GM18909 (cell line): ENCODE measurements around the gene MC3R.
"Not testable (repeated sequence)": the region's sequence is repeated elsewhere in the genome, so short reads cannot be mapped to it uniquely, and the experiment has no call there.

Source experiments
- ATAC-seq: cut with Tn5 transposase; IDR thresholded peaks from one replicate; pipeline ENCODE4 v1.9.1; 2021; ENCODE audit warnings: mild to moderate bottlenecking; ENCODE audit not compliant: unreplicated experiment, poor library complexity

MC3R gene

DNA sequence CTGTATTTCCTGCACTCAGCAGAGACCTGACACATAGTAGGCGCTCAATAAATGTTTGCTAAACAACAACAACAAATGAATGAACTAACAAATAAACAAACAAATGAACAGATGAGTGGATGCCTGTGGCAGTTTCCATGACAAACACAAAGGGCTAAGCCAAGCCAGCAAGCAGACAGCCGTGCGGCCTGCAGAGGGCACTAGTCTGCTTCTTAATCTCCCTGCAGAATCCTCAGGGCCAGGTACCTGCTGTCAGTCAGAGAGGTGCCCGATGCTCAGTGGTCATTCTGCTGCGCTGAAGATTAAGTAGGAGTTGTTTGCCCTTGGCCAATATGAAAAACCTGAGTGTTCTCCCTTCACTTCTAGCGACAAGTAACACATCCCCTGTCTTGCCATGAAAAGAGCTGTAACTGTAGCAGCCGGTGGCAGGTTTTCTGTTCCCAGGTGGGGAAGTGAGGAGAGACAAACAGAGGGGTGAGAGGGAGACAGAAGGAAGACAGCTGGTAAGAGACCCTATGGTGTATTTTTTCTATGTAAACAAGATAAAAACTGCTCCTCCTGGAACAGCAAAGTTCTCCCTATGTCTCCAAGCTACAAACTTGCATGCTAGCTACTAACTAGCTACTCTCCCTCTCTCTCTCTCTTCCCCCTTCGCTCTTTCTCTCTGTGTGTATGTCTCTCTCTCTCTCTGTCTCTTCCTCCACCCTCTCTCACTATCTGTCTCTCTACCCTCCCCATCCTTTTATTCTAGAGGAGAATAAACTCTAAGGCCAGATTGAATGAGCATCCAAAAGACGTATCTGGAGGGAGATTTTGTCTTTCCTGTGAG is at the start of gene MC3R:
Gene MC3R, plus strand, starts transcription at position 779 of the 829 bp plus-strand sequence. CDS start 112 bp downstream, outside the sequence.
- peak; percentile 84 for ATAC-seq

DNA sequence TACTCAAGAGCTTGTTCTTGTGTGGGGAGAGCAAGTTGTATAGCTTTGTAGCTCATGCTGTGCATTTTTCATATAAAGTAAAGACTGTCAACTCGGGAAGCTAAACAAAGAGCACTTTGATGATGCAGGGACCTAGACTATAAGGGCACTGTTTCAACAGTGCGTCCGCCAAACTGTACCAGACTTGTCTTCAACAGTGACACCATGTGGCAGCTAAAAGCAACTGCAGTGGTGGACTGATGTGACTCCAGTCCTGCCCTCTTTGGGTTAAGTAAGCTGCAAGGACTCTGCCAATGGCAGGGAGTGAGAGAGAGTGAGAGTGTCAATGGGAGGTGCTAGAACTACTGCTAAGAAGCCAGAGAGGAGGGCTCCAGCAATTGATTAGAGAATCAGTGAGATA is 48.1 kb upstream of the MC3R start:
- ATAC-seq: no peak

DNA sequence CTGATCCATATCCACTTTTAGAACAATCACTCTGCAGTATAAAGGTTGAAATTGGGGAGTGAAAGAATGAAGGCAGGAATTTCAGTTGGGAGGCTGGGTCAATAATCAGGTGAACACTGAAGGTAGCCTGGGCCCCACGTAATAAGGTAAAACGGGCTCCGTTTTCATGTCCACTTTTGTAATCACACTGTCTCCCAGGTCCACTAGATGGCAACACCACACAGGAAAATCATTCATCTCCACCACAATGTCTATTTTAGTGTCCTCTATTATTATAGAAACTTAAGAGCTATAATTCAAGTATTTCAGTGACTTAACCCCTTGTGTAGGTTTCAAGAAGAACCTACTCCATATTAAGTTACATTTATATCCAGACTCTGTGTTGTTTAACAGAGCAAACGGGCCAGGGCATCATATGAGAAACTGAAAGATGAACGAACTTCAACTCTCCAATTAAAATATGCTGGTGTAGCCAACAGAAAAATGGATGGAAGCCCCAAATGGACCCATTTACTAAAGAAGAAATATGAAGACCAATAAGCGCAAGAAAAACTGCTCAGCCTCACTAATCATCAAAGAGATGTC is 45.9 kb upstream of the MC3R start:
- no peak for ATAC-seq

DNA sequence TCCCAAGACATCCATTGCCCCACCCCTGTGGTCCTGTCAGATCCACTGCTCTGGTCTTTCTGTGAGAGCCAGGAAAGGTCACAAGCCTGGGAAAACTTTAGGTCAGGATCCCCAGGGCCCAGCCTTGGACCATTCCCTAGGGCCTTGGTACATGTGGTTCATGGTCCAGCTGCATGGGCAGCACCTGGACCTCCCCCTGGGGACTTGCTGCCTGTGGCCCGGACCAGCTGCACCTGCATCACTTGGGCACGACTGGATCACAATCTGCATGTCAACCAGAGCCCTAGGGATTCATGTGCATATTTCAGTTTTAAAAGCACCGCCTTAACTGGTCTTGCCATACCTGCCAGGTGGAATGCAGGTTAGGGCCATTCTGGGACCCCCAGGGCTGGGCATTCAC is 44.3 kb upstream of the MC3R start:
- ATAC-seq: no peak

DNA sequence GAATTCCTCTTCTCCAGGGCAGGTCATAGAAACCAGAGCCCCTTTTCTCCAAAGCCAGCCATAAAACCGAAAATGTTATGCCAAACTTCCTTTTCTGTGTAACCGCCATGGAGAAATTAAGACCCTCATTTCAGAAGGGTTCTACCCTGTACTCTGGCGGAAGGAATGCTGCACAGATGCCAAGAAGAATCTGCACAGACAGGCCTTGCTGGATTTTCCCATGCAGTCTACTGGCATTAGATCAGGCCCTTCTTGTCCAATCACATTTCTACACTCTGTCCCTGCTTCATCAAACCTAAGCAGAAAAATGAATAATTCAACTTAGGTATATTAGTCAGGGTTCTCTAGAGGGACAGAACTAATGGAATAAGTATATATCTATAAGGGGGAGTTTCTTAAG is 43.2 kb upstream of the MC3R start:
- ATAC-seq: no peak

DNA sequence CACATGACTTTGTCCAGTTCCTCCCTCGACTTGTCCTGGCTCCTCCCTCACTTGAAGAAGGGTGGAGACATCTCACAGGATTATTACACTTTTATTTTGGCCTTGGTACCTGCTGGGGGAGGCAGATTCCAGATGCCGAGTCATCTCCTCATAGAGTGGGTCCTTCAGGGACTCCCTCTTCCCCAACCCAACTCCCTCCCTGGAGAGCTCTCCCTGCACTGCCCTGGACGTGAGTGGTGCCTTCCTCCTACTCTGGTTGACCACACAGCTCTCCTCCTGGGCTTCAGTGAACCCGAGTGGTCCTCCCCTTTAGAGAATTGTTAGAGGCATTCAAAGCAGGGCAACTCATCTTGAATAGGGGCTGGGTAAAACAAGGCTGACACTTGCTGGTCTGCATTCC is 40.9 kb upstream of the MC3R start:
- ATAC-seq: no peak

DNA sequence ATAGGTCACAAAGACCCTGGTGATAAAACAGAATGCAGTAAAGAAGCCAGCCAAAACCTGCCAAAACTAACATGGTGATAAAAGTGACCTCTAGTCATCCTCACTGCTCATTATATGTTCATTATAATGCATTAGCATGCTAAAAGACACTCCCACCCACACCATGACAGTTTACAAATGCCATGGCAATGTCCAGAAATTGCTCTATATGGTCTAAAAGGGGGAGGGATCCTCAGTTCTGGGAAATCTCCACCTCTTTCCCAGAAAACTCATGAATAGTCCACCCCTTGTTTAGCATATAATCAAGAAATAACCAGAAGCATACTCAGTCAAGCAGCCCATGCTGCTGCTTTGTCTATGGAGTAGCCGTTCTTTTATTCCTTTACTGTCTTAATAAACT is 40.4 kb upstream of the MC3R start:
- ATAC-seq: no peak

DNA sequence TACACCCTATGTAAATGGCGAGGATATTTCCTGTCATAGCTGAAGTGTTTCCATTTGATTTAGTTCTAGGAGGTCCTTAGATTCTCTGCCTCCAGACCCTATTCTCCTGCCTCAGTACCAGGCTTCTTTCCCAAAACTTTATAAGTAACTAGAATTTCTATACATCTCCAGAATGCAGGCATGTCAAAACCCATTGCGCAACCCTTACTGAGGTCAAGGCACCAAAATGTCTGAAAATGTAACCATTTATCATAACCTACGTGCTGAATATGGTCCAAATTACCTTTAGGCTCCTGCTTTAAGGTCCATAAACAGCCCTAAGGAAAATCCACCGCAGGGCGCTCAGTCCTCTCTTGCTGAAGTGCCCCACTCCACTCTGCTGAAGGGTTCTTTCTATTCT is 37.5 kb upstream of the MC3R start:
- no peak for ATAC-seq

DNA sequence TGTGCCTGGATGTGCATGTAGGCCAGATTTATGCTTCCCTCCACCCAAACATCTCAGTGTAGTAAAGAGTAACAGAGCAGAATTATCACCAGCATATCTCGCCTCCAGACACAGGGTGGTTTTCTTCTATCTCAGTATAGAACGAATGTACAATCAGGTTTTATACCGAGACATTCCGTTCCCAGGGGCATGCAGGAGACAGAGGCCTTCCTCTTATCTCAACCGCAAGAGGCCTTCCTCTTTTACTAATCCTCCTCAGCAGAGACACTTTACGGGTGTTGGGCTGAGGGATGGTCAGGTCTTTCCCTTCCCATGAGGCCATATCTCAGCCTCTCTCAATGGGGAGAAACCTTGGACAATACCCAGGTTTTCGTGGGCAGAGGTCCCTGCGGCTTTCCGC is 36.4 kb upstream of the MC3R start:
- no peak for ATAC-seq

DNA sequence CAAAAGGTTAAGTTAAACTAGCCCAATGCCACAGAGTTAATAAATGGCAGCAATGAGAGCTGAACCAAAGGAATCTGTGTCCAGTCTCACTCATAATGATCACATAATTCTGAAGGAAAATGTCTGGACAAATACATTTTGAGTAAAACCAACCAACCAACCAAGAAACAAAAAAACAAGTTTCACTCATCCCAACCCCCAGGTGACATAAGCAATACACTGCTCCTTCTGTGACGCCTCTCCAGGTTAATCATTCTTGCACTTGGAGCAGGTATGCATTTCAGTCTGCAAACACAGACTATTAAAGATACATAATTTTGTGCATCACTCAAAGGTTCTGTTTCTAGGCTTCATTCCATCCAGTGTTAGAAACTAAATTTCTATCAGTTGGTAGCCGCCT is 35.2 kb upstream of the MC3R start:
- no peak for ATAC-seq

DNA sequence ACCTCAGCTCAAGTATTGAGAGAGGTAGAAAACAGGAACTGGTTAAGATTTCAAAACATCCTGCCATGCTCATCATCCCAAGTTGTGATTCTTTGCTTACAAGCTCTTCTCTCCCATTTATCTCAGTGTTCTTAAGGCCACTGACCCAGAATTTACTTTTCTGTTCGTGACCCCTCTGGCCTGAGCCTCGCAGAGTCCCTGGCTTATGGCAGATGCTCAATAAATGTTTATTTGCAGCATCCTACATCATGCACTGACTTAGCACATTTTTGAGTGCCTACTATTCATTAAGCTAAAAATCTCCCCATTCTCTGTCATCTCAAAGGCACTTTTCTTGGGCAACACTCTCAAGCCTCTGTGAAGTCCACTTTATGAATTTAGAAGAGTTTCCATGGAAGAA is 33.4 kb upstream of the MC3R start:
- ATAC-seq: no peak

DNA sequence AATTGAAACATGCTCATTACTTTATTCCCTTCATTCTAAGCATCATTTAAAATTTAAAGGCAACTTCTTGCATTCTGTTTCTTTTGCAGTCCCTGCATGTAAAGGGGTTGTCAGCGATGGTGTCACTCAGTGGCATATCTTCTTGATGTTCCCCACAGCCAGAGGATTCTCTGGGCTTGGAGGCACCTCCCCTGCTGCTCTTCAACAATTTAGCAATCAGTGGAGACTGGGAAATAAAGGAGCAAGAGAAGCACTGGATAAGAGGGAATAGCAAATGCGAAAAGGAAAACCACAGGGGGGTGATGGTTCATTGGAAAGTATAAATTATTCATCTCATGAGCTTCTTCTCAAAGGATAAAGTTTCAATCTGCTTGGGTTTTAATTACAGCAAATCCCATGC is 30.7 kb upstream of the MC3R start:
- no peak for ATAC-seq

DNA sequence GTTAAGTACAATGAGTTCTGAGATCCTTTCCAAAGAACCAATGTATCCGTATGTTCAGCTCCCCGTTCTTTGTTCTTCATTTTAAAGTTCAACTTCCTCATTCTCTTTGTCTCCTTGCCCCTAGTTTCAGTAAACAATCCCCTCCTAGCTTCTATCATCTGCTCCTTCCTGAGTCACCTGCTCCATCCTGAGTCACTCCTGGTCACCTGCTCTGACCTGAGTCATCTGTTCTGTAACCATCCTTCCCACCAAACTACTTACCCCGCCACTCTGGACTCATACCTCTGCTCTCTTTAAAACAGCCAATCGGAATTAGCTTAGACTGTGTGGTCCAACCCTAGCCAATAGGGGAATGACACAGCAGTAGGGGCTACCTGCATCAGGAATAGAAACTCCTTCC is 27.3 kb upstream of the MC3R start:
- not testable (repeated sequence) for ATAC-seq

DNA sequence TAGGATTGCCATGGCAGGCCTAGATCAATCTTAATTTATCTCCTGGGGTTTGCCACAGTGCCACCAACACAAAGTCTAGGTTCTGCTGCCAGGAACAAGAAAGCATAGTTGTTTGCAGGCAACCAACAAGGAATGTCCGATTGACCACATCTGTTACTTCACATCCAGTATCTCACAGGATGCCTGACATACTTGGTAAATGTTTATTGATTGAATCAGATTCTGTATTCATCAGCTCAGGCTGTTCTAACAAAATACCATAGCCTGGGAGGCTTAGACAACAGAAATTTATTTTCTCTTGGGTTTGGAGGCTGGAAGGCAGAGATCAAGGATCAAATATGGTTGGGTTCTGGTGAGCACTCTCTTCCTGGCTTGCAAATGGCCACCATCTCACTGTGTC is 26.3 kb upstream of the MC3R start:
- ATAC-seq: no peak

DNA sequence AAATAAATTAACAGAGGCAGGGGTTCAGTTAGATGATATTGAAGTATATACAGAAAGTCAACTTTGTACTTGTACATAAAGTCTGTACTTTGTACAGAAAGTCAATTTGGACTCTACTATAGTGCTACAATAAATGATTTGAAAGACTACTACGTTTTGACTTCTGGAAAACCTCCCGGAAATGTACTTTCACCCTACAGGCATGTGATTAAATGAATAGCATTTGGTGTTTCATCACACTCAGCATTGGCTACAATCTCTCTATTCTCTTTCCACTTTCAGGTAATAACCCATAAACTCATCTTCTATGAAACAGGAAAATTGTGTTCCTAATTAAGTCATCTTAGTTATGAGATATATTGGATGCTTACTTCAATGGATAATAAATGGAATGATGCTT is 25.6 kb upstream of the MC3R start:
- ATAC-seq: no peak

DNA sequence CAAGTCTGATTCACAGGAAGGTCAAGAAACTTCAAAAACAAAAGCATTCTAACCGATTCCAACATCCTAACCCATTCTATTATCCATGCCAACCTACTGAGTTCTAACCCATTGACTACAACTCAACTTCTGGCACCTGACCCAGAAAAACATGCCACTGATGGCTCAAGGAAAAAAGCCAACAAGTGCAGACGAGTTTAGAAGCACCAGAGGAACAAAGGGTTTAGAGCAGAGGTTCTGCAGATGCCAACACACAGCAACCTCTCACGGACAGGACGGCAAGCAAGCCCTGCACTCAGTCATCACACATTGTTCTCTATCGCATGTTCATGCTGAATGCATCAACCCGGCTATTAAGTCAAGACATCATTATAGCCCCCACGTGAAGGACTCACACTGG is 25.2 kb upstream of the MC3R start:
- ATAC-seq: no peak

DNA sequence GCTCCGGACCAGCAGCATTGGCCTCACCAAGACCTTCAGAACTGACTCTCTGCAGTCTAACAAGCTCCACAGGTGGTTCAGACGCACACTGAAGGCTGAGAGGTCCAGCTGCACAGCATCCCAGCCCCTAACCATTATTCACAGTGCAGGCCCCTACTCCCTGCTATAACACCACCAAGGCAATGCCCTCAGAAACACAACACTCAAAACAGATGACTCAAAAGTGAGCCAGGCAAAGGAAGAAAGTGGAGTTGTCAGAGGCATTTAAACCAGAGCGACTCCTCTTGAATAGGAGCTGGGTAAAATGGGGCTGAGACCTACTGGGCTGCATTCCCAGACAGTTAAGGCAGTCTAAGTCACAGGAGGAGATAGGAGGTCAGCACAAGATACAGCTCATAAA is 20.5 kb upstream of the MC3R start:
- no peak for ATAC-seq

DNA sequence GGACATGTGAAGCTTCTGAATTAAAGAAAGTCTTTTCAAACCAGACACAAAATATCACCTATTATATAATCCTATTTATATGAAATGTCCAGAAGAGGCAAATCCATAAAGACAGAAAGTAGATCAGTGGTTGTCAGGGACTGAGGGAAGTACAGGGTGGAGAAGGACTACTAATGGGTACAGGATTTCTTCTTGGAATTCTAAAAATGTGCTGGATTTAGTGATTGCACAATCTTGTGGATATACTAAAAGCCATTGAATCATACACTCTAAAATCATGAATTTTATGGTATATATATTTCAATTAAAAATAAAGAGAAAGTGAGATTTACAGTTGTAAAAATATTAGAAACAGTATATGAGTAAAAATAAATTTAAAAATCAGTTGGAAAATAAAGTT is 18.7 kb upstream of the MC3R start:
- no peak for ATAC-seq

DNA sequence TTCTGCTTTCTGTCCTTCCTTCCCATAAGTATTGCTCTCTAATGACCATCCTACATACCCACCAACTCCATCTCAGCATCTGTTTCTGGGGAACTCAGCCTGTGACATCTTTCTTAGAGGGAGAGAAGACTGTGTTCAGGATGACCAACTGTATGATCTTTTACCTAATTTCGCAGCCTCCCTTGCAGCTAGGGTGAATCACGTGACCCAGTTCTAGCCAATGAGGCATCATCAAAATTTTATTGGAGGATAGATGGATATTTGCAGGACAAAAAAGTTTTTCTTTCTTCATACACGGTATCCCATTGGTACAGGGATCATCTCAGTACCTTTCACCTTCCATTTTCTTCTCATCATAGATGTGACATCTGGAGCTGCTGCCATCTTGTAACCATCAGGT is 14.4 kb upstream of the MC3R start:
- no peak for ATAC-seq

DNA sequence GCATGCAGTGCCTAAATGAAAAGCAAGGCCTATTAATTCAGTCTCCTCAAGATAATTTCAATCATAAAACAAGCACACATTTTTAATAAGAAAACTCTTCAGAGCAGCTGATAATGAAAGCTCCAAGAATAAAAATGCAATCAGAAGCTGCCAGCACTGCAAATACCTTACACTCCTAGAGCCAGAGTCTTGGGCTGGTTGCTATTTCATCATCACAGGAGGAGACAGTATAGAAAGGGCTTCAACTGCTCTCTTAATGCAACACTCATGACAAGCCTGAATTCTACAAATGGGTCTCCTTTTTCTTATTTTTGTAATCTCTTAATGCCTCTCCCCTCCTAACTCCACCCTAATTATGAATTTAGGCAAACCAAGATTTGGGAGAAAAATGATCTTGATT is 11.2 kb upstream of the MC3R start:
- ATAC-seq: no peak

DNA sequence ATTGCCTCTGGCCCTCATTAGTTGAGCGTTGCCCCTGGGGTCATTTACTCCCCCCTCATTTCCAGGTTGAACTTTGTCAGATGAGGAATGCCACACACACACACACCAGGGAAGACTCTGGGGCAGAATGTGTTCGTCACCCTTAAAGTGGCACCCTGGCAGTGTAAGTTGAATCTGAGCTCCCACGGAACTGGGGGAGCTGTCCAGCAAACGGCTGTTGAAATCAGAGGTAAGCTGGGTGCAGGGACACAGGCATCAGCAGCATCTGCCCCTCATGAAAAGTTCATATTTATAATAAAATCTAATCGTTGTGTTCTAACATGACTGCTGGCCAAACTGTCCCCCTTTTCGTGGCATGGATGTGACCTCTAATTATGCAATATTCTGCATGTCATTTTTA is 4.3 kb upstream of the MC3R start:
- no peak for ATAC-seq

DNA sequence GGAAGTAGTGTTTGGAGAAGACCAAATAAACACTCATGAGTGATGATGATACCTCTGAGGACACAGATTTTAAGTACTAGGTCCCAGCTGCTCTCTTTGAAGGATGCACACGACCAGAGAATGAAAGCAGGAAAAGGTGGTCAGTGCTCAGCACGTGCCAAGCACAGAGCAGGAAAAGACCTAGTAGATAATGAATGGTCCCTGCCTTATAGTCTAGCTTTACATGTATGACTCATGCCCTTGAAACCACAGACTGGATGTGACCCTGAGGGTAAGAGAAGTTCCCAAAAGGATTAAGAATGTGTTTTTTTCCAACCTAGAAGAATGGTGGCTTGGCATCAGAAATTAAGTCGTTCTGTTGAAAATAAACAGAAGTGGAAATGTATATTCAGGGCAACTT is 2.8 kb upstream of the MC3R start:
- ATAC-seq: no peak
